ENCODE data around the gene NPW.

NPW gene

GRCh38 chr16:1976216-1976520, 43.4 kb upstream of the NPW start:
- no peak for DNase-seq (ENCODE audit: extremely low read depth, low read depth)
- no peak for TF ChIP-seq CTCF (IDR thresholded peaks at IDR 0.05; ENCODE audit: low read depth, low read length, missing control alignments)

GRCh38 chr16:1976951-1977874, 42.4 kb upstream of the NPW start:
- DNase-seq (ENCODE audit: extremely low read depth, low read depth), result no peak
- H3K4me3 ChIP-seq (replicated peaks; ENCODE audit: low read depth, low read length), result no peak overlapping the region
- no peak for TF ChIP-seq CTCF (IDR thresholded peaks at IDR 0.05; ENCODE audit: low read depth, low read length, missing control alignments)

More at GRCh38 chr16:1976216-1976520, 43.4 kb upstream of the NPW start:
- H3K4me3 ChIP-seq (replicated peaks; ENCODE audit: low read depth, low read length), result no peak overlapping the region

GRCh38 chr16:1977875-1978268, 41.7 kb upstream of the NPW start:
- no peak for TF ChIP-seq CTCF (IDR thresholded peaks at IDR 0.05; ENCODE audit: low read depth, low read length, missing control alignments)
- no peak overlapping the region for H3K4me3 ChIP-seq (replicated peaks; ENCODE audit: low read depth, low read length)
- DNase-seq (ENCODE audit: extremely low read depth, low read depth), result no peak

GRCh38 chr16:1978476-1979120, 41.0 kb upstream of the NPW start:
- no peak for TF ChIP-seq CTCF (IDR thresholded peaks at IDR 0.05; ENCODE audit: low read depth, low read length, missing control alignments)
- H3K4me3 ChIP-seq (replicated peaks; ENCODE audit: low read depth, low read length), result no peak overlapping the region
- DNase-seq (ENCODE audit: extremely low read depth, low read depth), result no peak

GRCh38 chr16:1979271-1980029, 40.1 kb upstream of the NPW start:
- TF ChIP-seq CTCF (IDR thresholded peaks at IDR 0.05; ENCODE audit: low read depth, low read length, missing control alignments), result no peak
- no peak for DNase-seq (ENCODE audit: extremely low read depth, low read depth)
- H3K4me3 ChIP-seq (replicated peaks; ENCODE audit: low read depth, low read length), result no peak overlapping the region

- DNase-seq (ENCODE audit: extremely low read depth, low read depth), result no peak
- H3K4me3 ChIP-seq (replicated peaks; ENCODE audit: low read depth, low read length), result no peak overlapping the region
- TF ChIP-seq CTCF (IDR thresholded peaks at IDR 0.05; ENCODE audit: low read depth, low read length, missing control alignments), result no peak
These were observed 39.4 kb upstream of the NPW start for GRCh38 chr16:1980030-1980769.
